Posterior vena cava (tissue), 2 donors: Measurements from ENCODE around the gene COL19A1. TPM values are rescaled to one million over a fixed set of nuclear protein-coding genes. Genes with fewer than 3 reads are reported as not detected.
A peak's percentile ranks its signal among the peaks of the same experiment; 100 is the strongest.

Experiments
- DNase-seq: peaks from one replicate; pipeline ENCODE4 v3.0.0-alpha.2; 2020; ENCODE audit warnings: low spot score
- intact Hi-C, 2 donors: fragments of 100-400 bp; cut with DNase I; formaldehyde crosslinking; loops; one replicate each; pipeline versions ENCODE4 v1.14.1 to v1.14.2; 2022 to 2023
- total RNA-seq, 2 donors: library from RNA; stranded (reverse); fragmentation: NEBNext Ultra II Directional; extraction: Animal tissue kit (Norgen Biotek cat#: 25700); gene quantifications; one replicate each; pipeline ENCODE4 v1.2.1, GENCODE V29; 2021
- donor health status: DM: yes; HTN: yes; CAD: no.
- donor health status: DM: yes; HTN: yes; CAD: no.

COL19A1 gene
- total RNA-seq, 2 donors from 2014 or later: 0.14 to 0.46 TPM

GRCh38 chr6:70140496-70140895 is 274.1 kb downstream of the COL19A1 start:
- DNase-seq: no peak
- intact Hi-C loops: no loop called here

- intact Hi-C loops: no loop called here
- no peak for DNase-seq
Measured at GRCh38 chr6:70142034-70142433, 275.7 kb downstream of the COL19A1 start.

- DNase-seq: no peak
- intact Hi-C loops: no loop called here
Measured at GRCh38 chr6:70145178-70145577, 278.8 kb downstream of the COL19A1 start.

GRCh38 chr6:70149209-70149788 is 282.9 kb downstream of the COL19A1 start:
- intact Hi-C loops: no loop called here
- no peak for DNase-seq

GRCh38 chr6:70150521-70150920 is 284.2 kb downstream of the COL19A1 start:
- no peak for DNase-seq
- intact Hi-C loops: no loop called here

GRCh38 chr6:70151616-70152015 is 285.3 kb downstream of the COL19A1 start:
- intact Hi-C loops: no loop called here
- no peak for DNase-seq

GRCh38 chr6:70152786-70153185 is 286.4 kb downstream of the COL19A1 start:
- no peak for DNase-seq
- intact Hi-C loops: no loop called here

GRCh38 chr6:70157086-70157485 is 290.7 kb downstream of the COL19A1 start:
- DNase-seq: no peak
- intact Hi-C loops: no loop called here

GRCh38 chr6:70160276-70160675 is 293.9 kb downstream of the COL19A1 start:
- DNase-seq: no peak
- intact Hi-C loops: no loop called here

- intact Hi-C loops: no loop called here
- no peak for DNase-seq
Measured at GRCh38 chr6:70162972-70163371, 296.6 kb downstream of the COL19A1 start.

GRCh38 chr6:70163795-70164194 is 297.4 kb downstream of the COL19A1 start:
- intact Hi-C loops: no loop called here
- no peak for DNase-seq

GRCh38 chr6:70164556-70164955 is 298.2 kb downstream of the COL19A1 start:
- intact Hi-C loops: no loop called here
- no peak for DNase-seq

- DNase-seq: peak; percentile 85
- intact Hi-C loops: no loop called here
Measured at GRCh38 chr6:70166088-70166958, 300.0 kb downstream of the COL19A1 start.

- DNase-seq: no peak
- intact Hi-C loops: no loop called here
Measured at GRCh38 chr6:70168681-70169377, 302.5 kb downstream of the COL19A1 start.

- no peak for DNase-seq
- intact Hi-C loops: no loop called here
Measured at GRCh38 chr6:70171236-70171635, 304.9 kb downstream of the COL19A1 start.

GRCh38 chr6:70172252-70172651 is 305.9 kb downstream of the COL19A1 start:
- DNase-seq: no peak
- intact Hi-C loops: no loop called here

- intact Hi-C loops: no loop called here
- no peak for DNase-seq
Measured at GRCh38 chr6:70175770-70176169, 309.4 kb downstream of the COL19A1 start.

GRCh38 chr6:70176842-70177550 is 310.6 kb downstream of the COL19A1 start:
- intact Hi-C loops: no loop called here

GRCh38 chr6:70180183-70180900 is 314.0 kb downstream of the COL19A1 start:
- no peak for DNase-seq
- intact Hi-C loops: no loop called here

More at GRCh38 chr6:70176842-70177550, 310.6 kb downstream of the COL19A1 start:
- DNase-seq: no peak
